Smooth muscle cell (in vitro differentiated cells): Measurements from ENCODE around the gene SEPHS2. TPM values are rescaled to one million over a fixed set of nuclear protein-coding genes. Genes with fewer than 3 reads are reported as not detected.

Experiments used
- DNase-seq: peaks from one replicate; lab custom pipeline; 2025; ENCODE audit not compliant: unreplicated experiment; lab: John Stamatoyannopoulos, UW
- H2AFZ ChIP-seq: fragments of 200-600 bp; sonication (generic); 2 replicates; pipeline ENCODE4 v1.6.0; 2016; ENCODE audit warnings: antibody characterized with exemption, low read depth, mild to moderate bottlenecking
- H3F3A ChIP-seq: fragments of 200-600 bp; sonication (generic); 2 replicates; pipeline ENCODE4 v1.6.0; 2017; ENCODE audit warnings: antibody characterized with exemption, low read depth
- H3K27ac ChIP-seq: fragments of 200-600 bp; sonication (generic); 2 replicates; pipeline ENCODE4 v1.5.1; 2016; ENCODE audit warnings: low read depth, mild to moderate bottlenecking
- H3K27me3 ChIP-seq: fragments of 200-600 bp; sonication (generic); 2 replicates; pipeline ENCODE4 v1.6.1; 2016; ENCODE audit warnings: low read depth, mild to moderate bottlenecking
- H3K36me3 ChIP-seq: fragments of 200-600 bp; sonication (generic); 2 replicates; pipeline ENCODE4 v1.5.1; 2016; ENCODE audit warnings: low read depth
- H3K4me1 ChIP-seq: fragments of 200-600 bp; sonication (generic); 2 replicates; pipeline ENCODE4 v1.5.1; 2016; ENCODE audit warnings: low read depth
- H3K4me2 ChIP-seq: fragments of 200-600 bp; sonication (generic); 2 replicates; pipeline ENCODE4 v1.6.0; 2016; ENCODE audit warnings: mild to moderate bottlenecking
- H3K4me3 ChIP-seq: fragments of 200-600 bp; sonication (generic); 2 replicates; pipeline ENCODE4 v1.5.1; 2016; ENCODE audit warnings: mild to moderate bottlenecking
- H3K79me2 ChIP-seq: fragments of 200-600 bp; sonication (generic); 2 replicates; pipeline ENCODE4 v1.6.0; 2016; ENCODE audit warnings: low read depth, mild to moderate bottlenecking
- H3K9ac ChIP-seq: fragments of 200-600 bp; sonication (generic); 2 replicates; pipeline ENCODE4 v1.6.0; 2016; ENCODE audit warnings: low read depth
- H3K9me3 ChIP-seq: fragments of 200-600 bp; sonication (generic); replicated peaks from 2 replicates; pipeline ENCODE4 v1.5.1; 2016; ENCODE audit warnings: low read depth
- H4K20me1 ChIP-seq: fragments of 200-600 bp; sonication (generic); 2 replicates; pipeline ENCODE4 v1.6.0; 2016; ENCODE audit warnings: low read depth
- WGBS: methylation state at CpG from one replicate; pipeline ENCODE4 v1.1.7; 2016; ENCODE audit warnings: low lambda C conversion rate; 5-methylcytosine and 5-hydroxymethylcytosine counted together
- polyA plus RNA-seq: library from polyadenylated mRNA; unstranded; fragments of >200 nt; fragmentation: Nextera tagmentation; extraction: Ambion mirVana; gene quantifications from 2 replicates; pipeline ENCODE4 v1.2.1, GENCODE V29; 2016
- total RNA-seq: library from RNA; depleted of rRNA; stranded (reverse); fragments of >200 nt; gene quantifications from 2 replicates; pipeline ENCODE4 v1.2.3, GENCODE V29; 2014
- TF ChIP-seq, protein P1 (sequence below): fragments of 200-600 bp; sonication (generic); IDR thresholded peaks from 2 replicates; pipeline ENCODE4 v1.5.1; 2017; ENCODE audit warnings: borderline replicate concordance, mild to moderate bottlenecking, antibody characterized with exemption; ENCODE audit not compliant: insufficient read depth, poor library complexity, severe bottlenecking

SEPHS2 gene
- total and polyA plus RNA-seq, 2 experiments from 2014 or later = 12.1 to 26.4 TPM

DNA sequence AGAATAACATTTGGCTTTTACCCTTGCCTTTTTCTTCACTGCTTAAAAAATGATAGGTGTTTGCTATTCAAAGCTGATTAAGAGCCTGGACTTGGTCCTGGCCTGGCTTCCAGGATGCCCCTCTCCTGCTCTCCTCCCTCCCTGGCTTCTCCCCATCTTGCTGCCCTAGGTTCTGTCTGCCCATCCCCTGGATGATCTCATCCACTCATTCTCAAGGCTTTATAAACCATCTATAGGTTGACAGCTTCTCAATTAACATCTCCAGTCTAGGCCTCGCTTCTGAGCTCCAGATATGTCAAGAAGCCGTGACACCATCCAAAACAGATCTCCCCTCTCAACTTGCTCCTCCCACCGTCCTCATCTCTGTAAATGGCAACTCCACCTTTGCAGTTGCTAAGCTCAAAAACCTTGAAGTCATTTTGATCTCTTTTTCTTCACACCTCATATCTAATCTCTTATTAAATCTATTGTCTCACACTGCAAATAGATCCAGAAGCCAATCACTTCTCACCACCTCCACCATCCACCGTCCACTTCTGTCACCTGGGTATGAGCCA, 29.5 kb downstream of the SEPHS2 start:
- no peaks in the 10 kb centered on the region for H3K36me3 ChIP-seq
- H3K27ac ChIP-seq = no peak overlapping the region
- H3K27me3 ChIP-seq = no peaks in the 10 kb centered on the region
- no peak overlapping the region for H3K4me2 ChIP-seq
- DNase-seq = no peak
- no peaks in the 10 kb centered on the region for H3K4me1 ChIP-seq
- 89% methylated on average over 4 of the region's 4 CpGs for WGBS
- TF ChIP-seq, protein P1, sequence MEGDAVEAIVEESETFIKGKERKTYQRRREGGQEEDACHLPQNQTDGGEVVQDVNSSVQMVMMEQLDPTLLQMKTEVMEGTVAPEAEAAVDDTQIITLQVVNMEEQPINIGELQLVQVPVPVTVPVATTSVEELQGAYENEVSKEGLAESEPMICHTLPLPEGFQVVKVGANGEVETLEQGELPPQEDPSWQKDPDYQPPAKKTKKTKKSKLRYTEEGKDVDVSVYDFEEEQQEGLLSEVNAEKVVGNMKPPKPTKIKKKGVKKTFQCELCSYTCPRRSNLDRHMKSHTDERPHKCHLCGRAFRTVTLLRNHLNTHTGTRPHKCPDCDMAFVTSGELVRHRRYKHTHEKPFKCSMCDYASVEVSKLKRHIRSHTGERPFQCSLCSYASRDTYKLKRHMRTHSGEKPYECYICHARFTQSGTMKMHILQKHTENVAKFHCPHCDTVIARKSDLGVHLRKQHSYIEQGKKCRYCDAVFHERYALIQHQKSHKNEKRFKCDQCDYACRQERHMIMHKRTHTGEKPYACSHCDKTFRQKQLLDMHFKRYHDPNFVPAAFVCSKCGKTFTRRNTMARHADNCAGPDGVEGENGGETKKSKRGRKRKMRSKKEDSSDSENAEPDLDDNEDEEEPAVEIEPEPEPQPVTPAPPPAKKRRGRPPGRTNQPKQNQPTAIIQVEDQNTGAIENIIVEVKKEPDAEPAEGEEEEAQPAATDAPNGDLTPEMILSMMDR = no peak
- H3K9me3 ChIP-seq = no peaks in the 10 kb centered on the region
- peaks cover 17% of the 10 kb centered on the region for H3F3A ChIP-seq
- no peak overlapping the region for H3K4me3 ChIP-seq
- H4K20me1 ChIP-seq = peaks cover 14% of the 10 kb centered on the region
- H3K9ac ChIP-seq = no peak overlapping the region
- no peak overlapping the region for H2AFZ ChIP-seq
- H3K79me2 ChIP-seq = peaks cover 7% of the 10 kb centered on the region

DNA sequence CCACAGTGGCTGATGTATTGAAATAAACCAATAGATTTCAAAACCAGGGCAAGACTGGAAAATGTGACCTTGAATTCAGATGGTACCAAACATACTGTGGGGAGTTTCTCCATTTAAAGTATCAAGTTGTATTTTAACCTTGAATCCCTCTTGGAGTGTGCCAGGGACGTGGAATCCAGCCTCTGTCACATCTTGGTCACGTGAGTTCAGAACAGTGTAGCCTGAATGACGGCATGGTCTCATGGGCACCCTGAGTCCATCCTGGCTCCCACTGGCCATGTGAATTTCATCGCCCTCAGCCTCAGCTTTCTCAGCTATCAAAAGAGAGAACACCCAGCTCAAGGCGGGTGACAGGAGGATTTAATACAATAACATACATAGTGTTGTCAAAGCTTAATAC, 31.5 kb downstream of the SEPHS2 start:
- H3K4me1 ChIP-seq = no peaks in the 10 kb centered on the region
- H3K79me2 ChIP-seq = peaks cover 16% of the 10 kb centered on the region
- H3F3A ChIP-seq = peaks cover 19% of the 10 kb centered on the region
- no peak overlapping the region for H2AFZ ChIP-seq
- H3K4me2 ChIP-seq = no peak overlapping the region
- no peaks in the 10 kb centered on the region for H3K36me3 ChIP-seq
- H3K4me3 ChIP-seq = no peak overlapping the region
- H3K27ac ChIP-seq = no peak overlapping the region
- 97% methylated on average over 5 of the region's 5 CpGs for WGBS
- peaks cover 19% of the 10 kb centered on the region for H4K20me1 ChIP-seq
- DNase-seq = no peak
- H3K9me3 ChIP-seq = no peaks in the 10 kb centered on the region
- no peak overlapping the region for H3K9ac ChIP-seq
- TF ChIP-seq, protein P1 = no peak
- no peaks in the 10 kb centered on the region for H3K27me3 ChIP-seq

DNA sequence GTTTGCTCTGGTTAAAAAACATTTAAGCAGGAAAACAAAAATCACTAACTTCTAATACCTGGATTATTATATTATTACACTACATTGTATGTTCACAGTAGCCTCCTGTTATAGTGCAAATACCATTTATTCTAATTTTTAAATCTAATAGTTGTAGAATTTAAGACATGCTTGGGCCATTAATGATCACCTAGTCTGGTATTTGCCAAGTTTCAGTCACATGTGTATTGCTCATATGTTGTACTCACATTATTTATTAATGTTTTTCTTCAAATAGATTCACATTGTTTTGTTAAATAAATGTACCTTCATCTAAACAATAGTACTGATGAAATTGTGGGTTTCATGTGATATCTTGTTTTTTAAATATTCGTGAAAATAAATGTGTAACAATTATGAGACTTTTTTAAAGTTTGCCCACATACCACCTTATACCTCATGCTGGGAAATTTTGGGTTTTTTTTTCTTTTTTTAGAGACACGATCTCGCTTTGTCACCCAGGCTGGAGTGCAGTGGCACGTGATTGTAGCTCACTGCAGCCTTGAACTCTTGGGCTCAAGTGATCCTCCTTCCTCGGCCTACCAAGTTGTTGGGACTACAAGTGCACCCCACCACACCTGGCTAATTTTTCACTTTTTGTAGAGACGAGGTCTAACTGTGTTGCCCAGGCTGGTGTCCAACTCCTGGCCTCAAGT, 32.4 kb downstream of the SEPHS2 start:
- H3K4me3 ChIP-seq = no peak overlapping the region
- no peaks in the 10 kb centered on the region for H3K27me3 ChIP-seq
- no peak for DNase-seq
- WGBS = 96% methylated on average over 6 of the region's 6 CpGs
- no peak overlapping the region for H3K4me2 ChIP-seq
- peaks cover 27% of the 10 kb centered on the region for H3F3A ChIP-seq
- H3K9ac ChIP-seq = no peak overlapping the region
- peaks cover 16% of the 10 kb centered on the region for H3K79me2 ChIP-seq
- no peak overlapping the region for H2AFZ ChIP-seq
- H3K4me1 ChIP-seq = no peaks in the 10 kb centered on the region
- no peak overlapping the region for H3K27ac ChIP-seq
- TF ChIP-seq, protein P1 = no peak
- peaks cover 19% of the 10 kb centered on the region for H4K20me1 ChIP-seq
- no peaks in the 10 kb centered on the region for H3K9me3 ChIP-seq
- H3K36me3 ChIP-seq = no peaks in the 10 kb centered on the region
